GM23338 (cell line): ENCODE measurements around the gene TMEM63B. TPM values are rescaled to one million over a fixed set of nuclear protein-coding genes. Genes with fewer than 3 reads are reported as not detected.

Experiments used
- ATAC-seq: fragments of 200-7000 bp; cut with Tn5 transposase; 3 replicates; pipeline ENCODE4 v1.9.1; 2020
- DNase-seq: peaks from one replicate; pipeline ENCODE4 v3.0.0-alpha.2; 2015; ENCODE audit warnings: low spot score
- H2AFZ ChIP-seq: fragments of 200-600 bp; sonication (generic); 2 replicates; pipeline ENCODE4 v1.8.0; 2016; ENCODE audit warnings: antibody characterized with exemption, mild to moderate bottlenecking, moderate library complexity
- H3F3A ChIP-seq: fragments of 200-600 bp; sonication (generic); replicated peaks from 2 replicates; pipeline ENCODE4 v1.8.0; 2017; ENCODE audit warnings: antibody characterized with exemption, mixed run types, low read depth
- H3K27ac ChIP-seq: fragments of 200-600 bp; sonication (generic); 2 replicates; pipeline ENCODE4 v1.6.1; 2016; ENCODE audit warnings: low read depth
- H3K27me3 ChIP-seq: fragments of 200-600 bp; sonication (generic); 2 replicates; pipeline ENCODE4 v1.8.0; 2016; ENCODE audit warnings: mild to moderate bottlenecking, mixed run types, moderate library complexity; ENCODE audit not compliant: insufficient read depth
- H3K36me3 ChIP-seq: fragments of 200-600 bp; sonication (generic); 2 replicates; pipeline ENCODE4 v1.8.0; 2016; ENCODE audit warnings: mild to moderate bottlenecking; ENCODE audit not compliant: insufficient read depth
- H3K4me1 ChIP-seq: fragments of 200-600 bp; sonication (generic); 2 replicates; pipeline ENCODE4 v1.8.0; 2016; ENCODE audit warnings: mild to moderate bottlenecking, moderate library complexity; ENCODE audit not compliant: insufficient read depth
- H3K4me2 ChIP-seq: fragments of 200-600 bp; sonication (generic); 2 replicates; pipeline ENCODE4 v1.7.1; 2017; ENCODE audit warnings: mixed run types
- H3K4me3 ChIP-seq: fragments of 200-600 bp; sonication (generic); 2 replicates; pipeline ENCODE4 v1.6.1; 2016; ENCODE audit warnings: mixed run types
- H3K79me2 ChIP-seq: fragments of 200-600 bp; sonication (generic); replicated peaks from 2 replicates; pipeline ENCODE4 v1.8.0; 2017; ENCODE audit warnings: mild to moderate bottlenecking; ENCODE audit not compliant: insufficient read depth
- H3K9me2 ChIP-seq: fragments of 200-600 bp; sonication (generic); 2 replicates; pipeline ENCODE4 v1.8.0; 2017; ENCODE audit not compliant: insufficient read depth
- H4K20me1 ChIP-seq: fragments of 200-600 bp; sonication (generic); replicated peaks from 2 replicates; pipeline ENCODE4 v1.8.0; 2017; ENCODE audit warnings: mild to moderate bottlenecking; ENCODE audit not compliant: insufficient read depth
- H3K27ac Mint-ChIP-seq: 2 replicates; pipeline ENCODE4 v1.8.0; 2020; ENCODE audit warnings: inconsistent platforms, mild to moderate bottlenecking, moderate library complexity, mixed read lengths
- H3K27me3 Mint-ChIP-seq: 3 replicates; pipeline ENCODE4 v1.8.0; 2022; ENCODE audit warnings: low read depth, mild to moderate bottlenecking, moderate library complexity, mixed read lengths, inconsistent platforms; ENCODE audit not compliant: insufficient read depth, poor library complexity
- H3K36me3 Mint-ChIP-seq: 3 replicates; pipeline ENCODE4 v1.8.0; 2021; ENCODE audit warnings: low read depth, mild to moderate bottlenecking, inconsistent platforms, moderate library complexity, mixed read lengths
- H3K4me1 Mint-ChIP-seq: 3 replicates; pipeline ENCODE4 v1.8.0; 2020; ENCODE audit warnings: mild to moderate bottlenecking, inconsistent platforms, mixed read lengths
- H3K4me3 Mint-ChIP-seq: 3 replicates; pipeline ENCODE4 v1.8.0; 2021; ENCODE audit warnings: moderate library complexity, mild to moderate bottlenecking, inconsistent platforms, mixed read lengths
- H3K9me3 Mint-ChIP-seq: 3 replicates; pipeline ENCODE4 v1.8.0; 2020; ENCODE audit warnings: moderate library complexity, mild to moderate bottlenecking, inconsistent platforms, mixed read lengths
- CREB1 ChIP-seq: fragments of 250-450 bp; sonication (Bioruptor Pico); IDR thresholded peaks from 2 replicates; pipeline ENCODE4 v1.5.0; 2020; ENCODE audit warnings: low read depth, mild to moderate bottlenecking, moderate library complexity
- ETS1 ChIP-seq: IDR thresholded peaks from 2 replicates; pipeline ENCODE4 v1.6.1; 2016; ENCODE audit warnings: antibody characterized with exemption
- NANOG ChIP-seq: IDR thresholded peaks from 2 replicates; pipeline ENCODE4 v1.6.1; 2016; ENCODE audit warnings: antibody characterized with exemption, borderline replicate concordance
- STAT1 ChIP-seq: IDR thresholded peaks from one replicate; pipeline ENCODE4 v1.6.1; 2016; ENCODE audit warnings: antibody characterized with exemption; ENCODE audit not compliant: unreplicated experiment
- ZNF114 ChIP-seq: fragments of 250-450 bp; sonication (Bioruptor Pico); IDR thresholded peaks from 2 replicates; pipeline ENCODE4 v1.5.0; 2020; ENCODE audit warnings: mild to moderate bottlenecking, moderate library complexity
- ZNF331 ChIP-seq: fragments of 250-450 bp; sonication (Bioruptor Pico); IDR thresholded peaks from 2 replicates; pipeline ENCODE4 v1.5.0; 2020; ENCODE audit warnings: low read depth, mild to moderate bottlenecking, moderate library complexity
- polyA plus RNA-seq: library from polyadenylated mRNA; unstranded; fragments of >200 nt; fragmentation: Nextera tagmentation; extraction: Ambion mirVana; gene quantifications from 2 replicates; pipeline ENCODE4 v1.2.1, GENCODE V29; 2016
- total RNA-seq: library from RNA; depleted of rRNA; stranded (reverse); fragments of >200 nt; shearing (Covaris generic); gene quantifications from 2 replicates; pipeline ENCODE4 v1.2.3, GENCODE V29; 2014
- TF ChIP-seq, protein P1 (sequence below), 2 experiments: fragments of 200-600 bp in 1 of 2; sonication (generic) in 1 of 2; conservative IDR thresholded peaks; 2 replicates each; pipeline versions ENCODE4 v1.5.1 to v1.6.1; 2016 to 2017; ENCODE audit warnings: antibody characterized with exemption in 2 of 2, low read depth in 2 of 2, mild to moderate bottlenecking in 2 of 2, moderate library complexity in 1 of 2
- TF ChIP-seq, protein P2 (sequence below): fragments of 250-450 bp; sonication (Bioruptor Pico); IDR thresholded peaks from 2 replicates; pipeline ENCODE4 v1.5.0; 2020; ENCODE audit warnings: mild to moderate bottlenecking, moderate library complexity

Gene TMEM63B
- total and polyA plus RNA-seq, 2 experiments from 2014 or later = 10.1 to 36.0 TPM

- no peak overlapping the region for H2AFZ ChIP-seq
- Mint-ChIP-seq H3K4me3 (no peak overlapping the region; the same call in 2 of the 3 replicates), H3K9me3 (no peaks in the 10 kb centered on the region), H3K27me3 (peaks cover 2% of the 10 kb centered on the region), H3K27ac (peak overlapping the region; percentile 18; the same call in 1 of the 2 replicates), H3K36me3 (peaks cover 71% of the 10 kb centered on the region), H3K4me1 (peaks cover 5% of the 10 kb centered on the region)
- no peak overlapping the region for H3K27ac ChIP-seq
- no peak overlapping the region for H3K4me3 ChIP-seq
- no peaks in the 10 kb centered on the region for H3K9me2 ChIP-seq
- DNase-seq (no peak), ATAC-seq (no peak)
- no peaks in the 10 kb centered on the region for H3K27me3 ChIP-seq
- H3K79me2 ChIP-seq = peaks cover 45% of the 10 kb centered on the region
- no peak for TF ChIP-seq ZNF114
- TF ChIP-seq ETS1 = no peak
- TF ChIP-seq NANOG = no peak
- TF ChIP-seq, protein P1, sequence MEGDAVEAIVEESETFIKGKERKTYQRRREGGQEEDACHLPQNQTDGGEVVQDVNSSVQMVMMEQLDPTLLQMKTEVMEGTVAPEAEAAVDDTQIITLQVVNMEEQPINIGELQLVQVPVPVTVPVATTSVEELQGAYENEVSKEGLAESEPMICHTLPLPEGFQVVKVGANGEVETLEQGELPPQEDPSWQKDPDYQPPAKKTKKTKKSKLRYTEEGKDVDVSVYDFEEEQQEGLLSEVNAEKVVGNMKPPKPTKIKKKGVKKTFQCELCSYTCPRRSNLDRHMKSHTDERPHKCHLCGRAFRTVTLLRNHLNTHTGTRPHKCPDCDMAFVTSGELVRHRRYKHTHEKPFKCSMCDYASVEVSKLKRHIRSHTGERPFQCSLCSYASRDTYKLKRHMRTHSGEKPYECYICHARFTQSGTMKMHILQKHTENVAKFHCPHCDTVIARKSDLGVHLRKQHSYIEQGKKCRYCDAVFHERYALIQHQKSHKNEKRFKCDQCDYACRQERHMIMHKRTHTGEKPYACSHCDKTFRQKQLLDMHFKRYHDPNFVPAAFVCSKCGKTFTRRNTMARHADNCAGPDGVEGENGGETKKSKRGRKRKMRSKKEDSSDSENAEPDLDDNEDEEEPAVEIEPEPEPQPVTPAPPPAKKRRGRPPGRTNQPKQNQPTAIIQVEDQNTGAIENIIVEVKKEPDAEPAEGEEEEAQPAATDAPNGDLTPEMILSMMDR (conservative IDR thresholded peaks at IDR 0.05; ENCODE audit: low read depth in 2 of 2) = no peak
- no peak overlapping the region for H3K4me2 ChIP-seq
- peaks cover 40% of the 10 kb centered on the region for H3K36me3 ChIP-seq
- H3K4me1 ChIP-seq = peaks cover 2% of the 10 kb centered on the region; the same call in 1 of the 2 replicates
- 0 out of 2 replicates have a peak, but pooled peaks cover 3% of the 10 kb centered on the region for H3F3A ChIP-seq
- peaks cover 32% of the 10 kb centered on the region for H4K20me1 ChIP-seq
Observed at GRCh38 chr6:44111434-44112417, 15.6 kb upstream of the TMEM63B start.

GRCh38 chr6:44113414-44113813, 13.9 kb upstream of the TMEM63B start:
- no peak overlapping the region for H3K4me3 ChIP-seq
- TF ChIP-seq NANOG = no peak
- TF ChIP-seq, protein P1 (conservative IDR thresholded peaks at IDR 0.05; ENCODE audit: low read depth in 2 of 2) = peak; percentile 13 to 35; a peak in 1 of 4 replicates
- TF ChIP-seq STAT1 = no peak
- TF ChIP-seq CREB1 (CRISPR knock-in tag) = no peak
- no peak for TF ChIP-seq ZNF331 (CRISPR knock-in tag)
- TF ChIP-seq, protein P2, sequence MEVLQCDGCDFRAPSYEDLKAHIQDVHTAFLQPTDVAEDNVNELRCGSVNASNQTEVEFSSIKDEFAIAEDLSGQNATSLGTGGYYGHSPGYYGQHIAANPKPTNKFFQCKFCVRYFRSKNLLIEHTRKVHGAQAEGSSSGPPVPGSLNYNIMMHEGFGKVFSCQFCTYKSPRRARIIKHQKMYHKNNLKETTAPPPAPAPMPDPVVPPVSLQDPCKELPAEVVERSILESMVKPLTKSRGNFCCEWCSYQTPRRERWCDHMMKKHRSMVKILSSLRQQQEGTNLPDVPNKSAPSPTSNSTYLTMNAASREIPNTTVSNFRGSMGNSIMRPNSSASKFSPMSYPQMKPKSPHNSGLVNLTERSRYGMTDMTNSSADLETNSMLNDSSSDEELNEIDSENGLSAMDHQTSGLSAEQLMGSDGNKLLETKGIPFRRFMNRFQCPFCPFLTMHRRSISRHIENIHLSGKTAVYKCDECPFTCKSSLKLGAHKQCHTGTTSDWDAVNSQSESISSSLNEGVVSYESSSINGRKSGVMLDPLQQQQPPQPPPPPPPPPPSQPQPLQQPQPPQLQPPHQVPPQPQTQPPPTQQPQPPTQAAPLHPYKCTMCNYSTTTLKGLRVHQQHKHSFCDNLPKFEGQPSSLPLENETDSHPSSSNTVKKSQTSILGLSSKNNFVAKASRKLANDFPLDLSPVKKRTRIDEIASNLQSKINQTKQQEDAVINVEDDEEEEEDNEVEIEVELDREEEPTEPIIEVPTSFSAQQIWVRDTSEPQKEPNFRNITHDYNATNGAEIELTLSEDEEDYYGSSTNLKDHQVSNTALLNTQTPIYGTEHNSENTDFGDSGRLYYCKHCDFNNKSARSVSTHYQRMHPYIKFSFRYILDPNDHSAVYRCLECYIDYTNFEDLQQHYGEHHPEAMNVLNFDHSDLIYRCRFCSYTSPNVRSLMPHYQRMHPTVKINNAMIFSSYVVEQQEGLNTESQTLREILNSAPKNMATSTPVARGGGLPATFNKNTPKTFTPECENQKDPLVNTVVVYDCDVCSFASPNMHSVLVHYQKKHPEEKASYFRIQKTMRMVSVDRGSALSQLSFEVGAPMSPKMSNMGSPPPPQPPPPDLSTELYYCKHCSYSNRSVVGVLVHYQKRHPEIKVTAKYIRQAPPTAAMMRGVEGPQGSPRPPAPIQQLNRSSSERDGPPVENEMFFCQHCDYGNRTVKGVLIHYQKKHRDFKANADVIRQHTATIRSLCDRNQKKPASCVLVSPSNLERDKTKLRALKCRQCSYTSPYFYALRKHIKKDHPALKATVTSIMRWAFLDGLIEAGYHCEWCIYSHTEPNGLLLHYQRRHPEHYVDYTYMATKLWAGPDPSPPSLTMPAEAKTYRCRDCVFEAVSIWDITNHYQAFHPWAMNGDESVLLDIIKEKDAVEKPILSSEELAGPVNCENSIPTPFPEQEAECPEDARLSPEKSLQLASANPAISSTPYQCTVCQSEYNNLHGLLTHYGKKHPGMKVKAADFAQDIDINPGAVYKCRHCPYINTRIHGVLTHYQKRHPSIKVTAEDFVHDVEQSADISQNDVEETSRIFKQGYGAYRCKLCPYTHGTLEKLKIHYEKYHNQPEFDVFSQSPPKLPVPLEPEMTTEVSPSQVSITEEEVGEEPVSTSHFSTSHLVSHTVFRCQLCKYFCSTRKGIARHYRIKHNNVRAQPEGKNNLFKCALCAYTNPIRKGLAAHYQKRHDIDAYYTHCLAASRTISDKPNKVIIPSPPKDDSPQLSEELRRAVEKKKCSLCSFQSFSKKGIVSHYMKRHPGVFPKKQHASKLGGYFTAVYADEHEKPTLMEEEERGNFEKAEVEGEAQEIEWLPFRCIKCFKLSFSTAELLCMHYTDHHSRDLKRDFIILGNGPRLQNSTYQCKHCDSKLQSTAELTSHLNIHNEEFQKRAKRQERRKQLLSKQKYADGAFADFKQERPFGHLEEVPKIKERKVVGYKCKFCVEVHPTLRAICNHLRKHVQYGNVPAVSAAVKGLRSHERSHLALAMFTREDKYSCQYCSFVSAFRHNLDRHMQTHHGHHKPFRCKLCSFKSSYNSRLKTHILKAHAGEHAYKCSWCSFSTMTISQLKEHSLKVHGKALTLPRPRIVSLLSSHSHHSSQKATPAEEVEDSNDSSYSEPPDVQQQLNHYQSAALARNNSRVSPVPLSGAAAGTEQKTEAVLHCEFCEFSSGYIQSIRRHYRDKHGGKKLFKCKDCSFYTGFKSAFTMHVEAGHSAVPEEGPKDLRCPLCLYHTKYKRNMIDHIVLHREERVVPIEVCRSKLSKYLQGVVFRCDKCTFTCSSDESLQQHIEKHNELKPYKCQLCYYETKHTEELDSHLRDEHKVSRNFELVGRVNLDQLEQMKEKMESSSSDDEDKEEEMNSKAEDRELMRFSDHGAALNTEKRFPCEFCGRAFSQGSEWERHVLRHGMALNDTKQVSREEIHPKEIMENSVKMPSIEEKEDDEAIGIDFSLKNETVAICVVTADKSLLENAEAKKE (CRISPR knock-in tag) = no peak

More at GRCh38 chr6:44113414-44113813, 13.9 kb upstream of the TMEM63B start:
- Histone ChIP-seq H3K4me2 (no peak overlapping the region), H4K20me1 (peaks cover 49% of the 10 kb centered on the region), H3F3A (0 out of 2 replicates have a peak, but pooled peaks cover 3% of the 10 kb centered on the region), H2AFZ (no peak overlapping the region), H3K79me2 (peaks cover 59% of the 10 kb centered on the region), H3K9me2 (no peaks in the 10 kb centered on the region), H3K27ac (no peak overlapping the region), H3K36me3 (peaks cover 32% of the 10 kb centered on the region), H3K27me3 (no peaks in the 10 kb centered on the region), H3K4me1 (peaks cover 8% of the 10 kb centered on the region; the same call in 1 of the 2 replicates)
- ATAC-seq = peak; percentile 74
- H3K4me1 Mint-ChIP-seq = peaks cover 13% of the 10 kb centered on the region
- peak; percentile 50 for DNase-seq
- H3K27ac Mint-ChIP-seq = no peak overlapping the region
- H3K4me3 Mint-ChIP-seq = no peak overlapping the region
- peaks cover 58% of the 10 kb centered on the region for H3K36me3 Mint-ChIP-seq
- no peaks in the 10 kb centered on the region for H3K9me3 Mint-ChIP-seq
- H3K27me3 Mint-ChIP-seq = peaks cover 2% of the 10 kb centered on the region
